Testis (tissue), 2 donors: ENCODE results near the gene OR51A4.

ENCODE experiments used
- CTCF ChIP-seq, 3 experiments: fragments of 450-650 bp in 2 of 3; fragments of 200-600 bp in 1 of 3; sonication (generic) in 1 of 3; IDR thresholded peaks; one replicate each; pipeline ENCODE4 v1.5.1; 2016 to 2019; ENCODE audit warnings: antibody characterized with exemption in 3 of 3, mild to moderate bottlenecking in 2 of 3, moderate library complexity in 1 of 3
- POLR2A ChIP-seq: fragments of 450-650 bp; IDR thresholded peaks from one replicate; pipeline ENCODE4 v1.6.1; 2017; ENCODE audit warnings: antibody characterized with exemption, mild to moderate bottlenecking, moderate library complexity

- no peak for TF ChIP-seq POLR2A
- no peak for TF ChIP-seq CTCF (IDR thresholded peaks at IDR 0.05)
These were observed 31.6 kb upstream of the OR51A4 start for GRCh38 chr11:4979036-4979435.
